K562 (cell line): ENCODE measurements around the gene LILRA6. TPM values are rescaled to one million over a fixed set of nuclear protein-coding genes. Genes with fewer than 3 reads are reported as not detected.

Experiments
- CBFB ChIP-seq: sonication (generic); formaldehyde crosslinking; IDR thresholded peaks from 2 replicates; pipeline ENCODE4 v1.4.0; 2020; ENCODE audit warnings: mild to moderate bottlenecking, missing genetic modification reagents
- E2F1 ChIP-seq: sonication (generic); formaldehyde crosslinking; IDR thresholded peaks from 2 replicates; pipeline ENCODE4 v1.8.1; 2023; ENCODE audit warnings: mild to moderate bottlenecking, missing genetic modification reagents, moderate library complexity
- GTF2E2 ChIP-seq: fragments of 200-800 bp; sonication (Bioruptor generic); IDR thresholded peaks from 2 replicates; pipeline ENCODE4 v1.6.1; 2016; ENCODE audit warnings: missing genetic modification characterization, missing compliant biosample characterization
- HCFC1 ChIP-seq: IDR thresholded peaks from 2 replicates; pipeline ENCODE4 v1.6.1; 2012; ENCODE audit warnings: low read depth, low read length, improper control_type of control experiment
- ID3 ChIP-seq, 2 experiments: fragments of 250-450 bp in 1 of 2; fragments of 450-650 bp in 1 of 2; sonication (Bioruptor Pico) in 1 of 2; IDR thresholded peaks; 2 replicates each; pipeline versions ENCODE4 v1.6.1 to v1.8.0; 2016 to 2021; ENCODE audit warnings: mild to moderate bottlenecking in 2 of 2, moderate library complexity in 2 of 2, missing compliant biosample characterization in 1 of 2, missing genetic modification characterization in 1 of 2
- JUND ChIP-seq, 2 experiments: IDR thresholded peaks; 2 replicates in 1 of 2; 3 replicates in 1 of 2; pipeline ENCODE4 v1.6.1; 2011; ENCODE audit warnings: borderline replicate concordance in 2 of 2, low read depth in 2 of 2, low read length in 2 of 2, improper control_type of control experiment in 1 of 2, missing biosample characterization in 1 of 2, missing genetic modification characterization in 1 of 2, missing genetic modification reagents in 1 of 2
- MECOM ChIP-seq: fragments of 250-450 bp; sonication (Bioruptor Pico); IDR thresholded peaks from 2 replicates; pipeline ENCODE4 v1.8.0; 2022; ENCODE audit warnings: inconsistent platforms
- NFIC ChIP-seq: fragments of 450-650 bp; IDR thresholded peaks from 2 replicates; pipeline ENCODE4 v1.6.1; 2017; ENCODE audit warnings: mild to moderate bottlenecking, inconsistent platforms
- NRF1 ChIP-seq, 2 experiments: fragments of 450-650 bp; IDR thresholded peaks in 1 of 2; conservative IDR thresholded peaks in 1 of 2; 2 replicates each; pipeline ENCODE4 v1.6.1; 2014; ENCODE audit warnings: mild to moderate bottlenecking in 2 of 2
- PHTF2 ChIP-seq: fragments of 250-450 bp; sonication (Bioruptor Pico); IDR thresholded peaks from 2 replicates; pipeline ENCODE4 v1.5.0; 2021; ENCODE audit warnings: mild to moderate bottlenecking
- PTBP1 ChIP-seq: fragments of 200-400 bp; formaldehyde crosslinking; IDR thresholded peaks from 2 replicates; pipeline ENCODE4 v1.6.1; 2017; ENCODE audit warnings: low read depth, low read length
- RAD51 ChIP-seq: fragments of 450-650 bp; IDR thresholded peaks from 2 replicates; pipeline ENCODE4 v1.7.1; 2016; ENCODE audit warnings: low read depth, mild to moderate bottlenecking, borderline replicate concordance
- SAFB2 ChIP-seq: fragments of 200-400 bp; formaldehyde crosslinking; IDR thresholded peaks from 2 replicates; pipeline ENCODE4 v1.6.1; 2018; ENCODE audit warnings: borderline replicate concordance, low read length, low read depth, moderate library complexity; ENCODE audit not compliant: severe bottlenecking
- SMARCA5 ChIP-seq: fragments of 450-650 bp; IDR thresholded peaks from 2 replicates; pipeline ENCODE4 v1.6.1; 2016
- U2AF1 ChIP-seq: fragments of 200-400 bp; formaldehyde crosslinking; optimal IDR thresholded peaks from 2 replicates; pipeline ENCODE3; 2017; ENCODE audit warnings: mild to moderate bottlenecking, low read depth, low read length, moderate library complexity
- USF1 ChIP-seq: sonication (generic); formaldehyde crosslinking; IDR thresholded peaks from 2 replicates; pipeline ENCODE4 v1.9.0; 2022; ENCODE audit warnings: mild to moderate bottlenecking, missing genetic modification reagents
- YY1 ChIP-seq, 3 experiments: IDR thresholded peaks; 2 replicates each; pipeline ENCODE4 v1.6.1; 2011; ENCODE audit warnings: low read length in 2 of 3, mild to moderate bottlenecking in 2 of 3, moderate library complexity in 2 of 3, borderline replicate concordance in 1 of 3, control low read depth in 1 of 3, low read depth in 1 of 3; ENCODE audit not compliant: insufficient read depth in 3 of 3, insufficient replicate concordance in 2 of 3, control insufficient read depth in 1 of 3, insufficient read length in 1 of 3; ENCODE audit errors: extremely low read depth in 1 of 3
- ZBTB9 ChIP-seq: fragments of 450-650 bp; formaldehyde crosslinking; IDR thresholded peaks from 2 replicates; pipeline ENCODE4 v1.4.0; 2020; ENCODE audit warnings: mild to moderate bottlenecking, moderate library complexity
- ZEB2 ChIP-seq: fragments of 450-650 bp; IDR thresholded peaks from 2 replicates; pipeline ENCODE4 v1.6.1; 2016
- ZNF431 ChIP-seq: sonication (generic); formaldehyde crosslinking; IDR thresholded peaks from 2 replicates; pipeline ENCODE4 v1.8.0; 2022; ENCODE audit warnings: mild to moderate bottlenecking, missing genetic modification reagents
- ZNF695 ChIP-seq: fragments of 450-650 bp; formaldehyde crosslinking; IDR thresholded peaks from 2 replicates; pipeline ENCODE4 v1.4.0; 2020; ENCODE audit warnings: mild to moderate bottlenecking, moderate library complexity
- ZNF717 ChIP-seq: fragments of 250-450 bp; sonication (Bioruptor Pico); IDR thresholded peaks from 2 replicates; pipeline ENCODE4 v1.5.0; 2021
- ZZZ3 ChIP-seq: fragments of 450-650 bp; IDR thresholded peaks from 2 replicates; pipeline ENCODE4 v1.6.1; 2016; ENCODE audit warnings: antibody characterized with exemption, mild to moderate bottlenecking, moderate library complexity
- polyA plus RNA-seq, 8 experiments: library from polyadenylated mRNA; depleted of rRNA in 4 of 8; stranded (reverse) in 5 of 8; unstranded in 3 of 8; fragments of >200 nt; fragmentation: Nextera tagmentation in 2 of 8; fragmentation: Illumina TruSeq in 1 of 8; extraction: Ambion mirVana in 2 of 8; extraction: Trizol in 1 of 8; gene quantifications; 2 replicates each; pipeline versions ENCODE4 v1.2.1 to v1.2.3, GENCODE V29; 2011 to 2014; ENCODE audit warnings: inconsistent platforms in 1 of 8, missing spikeins in 1 of 8
- total RNA-seq, 7 experiments: library from RNA; depleted of rRNA in 6 of 7; stranded (reverse); fragments of >200 nt in 6 of 7; fragmentation: Illumina TruSeq in 2 of 7; extraction: Trizol in 2 of 7; gene quantifications; 2 replicates each; pipeline versions ENCODE4 v1.2.1 to v1.2.3, GENCODE V29; 2011 to 2021; ENCODE audit warnings: low replicate concordance in 1 of 7

LILRA6 gene
- total and polyA plus RNA-seq, 9 of the 15 experiments (the other 6 are each of a cell fraction or from before 2014, with no cell fraction given), result 0.03 TPM; not detected in 8

- TF ChIP-seq CBFB (CRISPR knock-in tag), result 0 out of 2 replicates have a peak, but pooled peaks have one; percentile 38
- no peak for TF ChIP-seq ID3 (CRISPR knock-in tag; IDR thresholded peaks at IDR 0.05)
- peak; percentile 53 for TF ChIP-seq ID3 (tag; IDR thresholded peaks at IDR 0.05)
- peak; percentile 93 for TF ChIP-seq NFIC
- TF ChIP-seq PHTF2 (CRISPR knock-in tag), result no peak
- no peak for TF ChIP-seq ZNF717 (CRISPR knock-in tag)
- no peak for TF ChIP-seq U2AF1
- TF ChIP-seq ZEB2, result peak; percentile 88
- no peak for TF ChIP-seq SMARCA5
- 0 out of 2 replicates have a peak, but pooled peaks have one; percentile 37 for TF ChIP-seq E2F1 (CRISPR knock-in tag)
- TF ChIP-seq USF1 (CRISPR knock-in tag), result peak; percentile 58
- peak; percentile 90 for TF ChIP-seq JUND (IDR thresholded peaks at IDR 0.05; ENCODE audit: borderline replicate concordance, low read depth, low read length)
- TF ChIP-seq JUND (tag; IDR thresholded peaks at IDR 0.05; ENCODE audit: borderline replicate concordance, low read depth, low read length), result peak; percentile 74; the same call in 1 of the 3 replicates
- TF ChIP-seq MECOM (CRISPR knock-in tag), result no peak
- peak; percentile 49 for TF ChIP-seq RAD51
- TF ChIP-seq GTF2E2 (tag), result no peak
- TF ChIP-seq ZZZ3, result no peak
- peak; percentile 43; the same call in 1 of the 2 replicates for TF ChIP-seq HCFC1
- no peak for TF ChIP-seq ZNF695 (CRISPR knock-in tag)
- TF ChIP-seq YY1 (IDR thresholded peaks at IDR 0.05; ENCODE audit: borderline replicate concordance in 1 of 3, control insufficient read depth in 1 of 3, extremely low read depth in 1 of 3, insufficient read depth in 3 of 3, insufficient read length in 1 of 3, insufficient replicate concordance in 2 of 3, low read depth in 1 of 3, low read length in 2 of 3), result peak in 2 of 3 experiments; percentile 53 to 65
- TF ChIP-seq ZBTB9 (CRISPR knock-in tag), result 0 out of 2 replicates have a peak, but pooled peaks have one; percentile 44
- 0 out of 4 replicates have a peak, but pooled peaks of 1 of the 2 experiments have one; percentile 19 for TF ChIP-seq NRF1 (conservative IDR thresholded peaks at IDR 0.05 in 1 of 2, IDR thresholded peaks at IDR 0.05 in 1 of 2)
- no peak for TF ChIP-seq PTBP1
- no peak for TF ChIP-seq SAFB2
- TF ChIP-seq ZNF431 (CRISPR knock-in tag), result 0 out of 2 replicates have a peak, but pooled peaks have one; percentile 22
These were observed 11.3 kb downstream of the LILRA6 start (continued) for GRCh38 chr19:54231077-54231931.
